Prostate gland (tissue), 2 donors: Measurements from ENCODE around the gene SIN3B.

Source experiments
- POLR2A ChIP-seq: fragments of 450-650 bp; IDR thresholded peaks from one replicate; pipeline ENCODE4 v1.6.1; 2016; ENCODE audit warnings: antibody characterized with exemption, mild to moderate bottlenecking
- TF ChIP-seq, protein P1 (sequence below), 4 experiments: fragments of 200-600 bp in 2 of 4; fragments of 450-650 bp in 2 of 4; sonication (generic) in 2 of 4; IDR thresholded peaks; 1 replicate in 3 of 4; 2 replicates in 1 of 4; pipeline ENCODE4 v1.5.1; 2016 to 2019; ENCODE audit warnings: antibody characterized with exemption in 4 of 4, mild to moderate bottlenecking in 2 of 4, moderate library complexity in 2 of 4

GRCh38 chr19:16877581-16877980, 48.4 kb downstream of the SIN3B start:
- no peak for TF ChIP-seq POLR2A
- TF ChIP-seq, protein P1, sequence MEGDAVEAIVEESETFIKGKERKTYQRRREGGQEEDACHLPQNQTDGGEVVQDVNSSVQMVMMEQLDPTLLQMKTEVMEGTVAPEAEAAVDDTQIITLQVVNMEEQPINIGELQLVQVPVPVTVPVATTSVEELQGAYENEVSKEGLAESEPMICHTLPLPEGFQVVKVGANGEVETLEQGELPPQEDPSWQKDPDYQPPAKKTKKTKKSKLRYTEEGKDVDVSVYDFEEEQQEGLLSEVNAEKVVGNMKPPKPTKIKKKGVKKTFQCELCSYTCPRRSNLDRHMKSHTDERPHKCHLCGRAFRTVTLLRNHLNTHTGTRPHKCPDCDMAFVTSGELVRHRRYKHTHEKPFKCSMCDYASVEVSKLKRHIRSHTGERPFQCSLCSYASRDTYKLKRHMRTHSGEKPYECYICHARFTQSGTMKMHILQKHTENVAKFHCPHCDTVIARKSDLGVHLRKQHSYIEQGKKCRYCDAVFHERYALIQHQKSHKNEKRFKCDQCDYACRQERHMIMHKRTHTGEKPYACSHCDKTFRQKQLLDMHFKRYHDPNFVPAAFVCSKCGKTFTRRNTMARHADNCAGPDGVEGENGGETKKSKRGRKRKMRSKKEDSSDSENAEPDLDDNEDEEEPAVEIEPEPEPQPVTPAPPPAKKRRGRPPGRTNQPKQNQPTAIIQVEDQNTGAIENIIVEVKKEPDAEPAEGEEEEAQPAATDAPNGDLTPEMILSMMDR (IDR thresholded peaks at IDR 0.05), result no peak
